ENCODE data around the gene ABCB8.

The ABCB8 gene

DNA sequence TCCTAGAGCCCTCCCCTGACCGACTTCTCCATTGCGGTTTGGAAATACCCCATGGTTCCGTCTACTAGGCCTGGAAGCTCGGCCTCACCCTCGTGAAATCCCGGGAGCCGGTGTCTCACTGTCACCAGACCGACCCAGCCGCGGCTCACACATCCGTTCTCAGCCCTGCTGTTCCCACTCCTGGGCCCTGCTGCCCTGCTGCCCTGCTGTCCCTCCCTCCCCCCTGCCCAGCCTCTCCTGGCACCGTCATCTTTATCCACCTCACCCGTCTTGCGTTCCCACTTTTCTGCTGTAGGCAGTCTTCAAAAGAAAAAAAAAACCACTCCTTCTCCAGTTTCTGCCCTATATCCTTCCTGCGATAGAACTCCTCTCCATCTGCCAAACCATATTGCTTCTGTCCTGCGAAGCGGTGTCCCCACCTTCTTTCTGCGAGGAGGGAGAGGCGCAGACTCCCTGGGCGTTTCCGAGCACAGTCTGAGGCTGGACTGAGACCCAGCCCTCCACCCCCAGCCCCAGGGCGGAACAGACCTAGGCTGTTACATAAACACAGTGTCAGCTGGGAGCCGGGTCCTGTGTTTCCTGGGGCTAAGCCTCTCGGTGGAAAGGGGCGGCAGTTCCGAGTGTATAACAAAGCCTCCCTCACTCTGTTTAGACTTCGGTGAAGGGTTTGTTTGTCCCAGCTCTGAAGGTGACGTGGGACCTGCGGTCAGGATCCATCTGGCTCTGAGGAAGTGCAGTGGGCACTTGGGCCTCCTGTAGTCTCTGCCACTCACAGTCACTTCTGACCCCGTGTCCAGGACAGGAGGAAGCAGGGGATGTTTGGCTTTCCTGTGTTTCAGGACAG, 60.8 kb downstream of the ABCB8 start:
- no peak for DNase-seq

DNA sequence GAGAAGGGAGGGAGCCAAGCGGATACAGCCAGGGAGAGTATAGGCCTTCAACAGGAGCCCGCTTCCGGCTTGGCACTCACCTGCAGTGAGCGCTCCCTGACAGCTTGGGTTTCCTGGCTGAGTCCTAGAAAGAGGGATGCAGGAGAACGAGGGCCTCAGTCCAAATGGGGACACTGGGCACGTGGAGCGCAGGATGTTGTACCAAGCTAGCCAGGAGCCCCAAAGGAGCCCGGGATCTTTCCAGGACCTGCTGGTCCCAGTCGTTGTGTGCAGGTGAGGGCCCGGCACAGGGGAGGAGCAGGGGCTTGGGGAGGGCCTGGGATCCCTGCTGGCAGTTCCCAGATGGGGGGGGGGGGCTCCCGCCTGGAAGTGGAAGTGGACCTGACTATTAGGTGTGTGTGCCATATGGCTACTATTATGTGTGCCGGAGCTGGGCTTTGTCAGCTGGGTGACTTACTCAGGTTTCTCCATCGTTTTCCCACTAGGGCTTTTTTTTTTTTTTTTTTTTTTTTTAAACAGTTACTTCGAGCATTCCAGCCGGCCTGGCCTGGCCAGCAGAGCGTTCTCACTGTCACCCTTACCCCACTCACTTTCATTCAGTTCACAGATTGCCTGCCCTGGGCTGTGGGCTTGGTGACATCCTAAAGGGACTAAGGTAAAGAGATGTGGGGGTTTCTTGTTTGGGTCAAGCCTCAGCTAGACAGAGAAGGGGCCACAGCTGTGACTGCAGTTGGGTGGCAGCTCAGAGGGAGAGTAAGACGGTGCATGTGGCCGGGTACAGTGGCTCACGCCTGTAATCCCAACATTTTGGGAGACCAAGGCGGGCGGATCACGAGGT, 61.9 kb downstream of the ABCB8 start:
- DNase-seq = no peak

DNA sequence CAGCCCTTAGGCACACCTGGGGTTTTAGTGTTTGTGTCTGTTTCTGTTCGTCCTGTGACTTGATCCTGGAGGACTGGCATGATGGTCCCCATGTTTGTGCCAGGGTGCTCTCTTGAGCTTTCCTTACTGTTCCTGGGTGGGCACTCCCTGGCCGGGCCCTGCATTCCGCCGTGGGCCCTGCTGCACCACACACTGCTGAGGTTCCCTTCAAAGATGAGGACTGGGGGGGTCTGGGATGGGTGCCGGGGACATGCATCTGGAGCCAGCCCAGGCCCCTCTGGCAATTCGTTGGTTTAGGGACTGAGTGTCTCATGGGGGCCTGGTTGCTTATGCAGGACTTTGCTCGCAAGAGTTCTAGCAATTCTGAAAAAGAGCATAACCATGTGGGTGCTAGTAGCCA, 62.8 kb downstream of the ABCB8 start:
- DNase-seq = no peak

DNA sequence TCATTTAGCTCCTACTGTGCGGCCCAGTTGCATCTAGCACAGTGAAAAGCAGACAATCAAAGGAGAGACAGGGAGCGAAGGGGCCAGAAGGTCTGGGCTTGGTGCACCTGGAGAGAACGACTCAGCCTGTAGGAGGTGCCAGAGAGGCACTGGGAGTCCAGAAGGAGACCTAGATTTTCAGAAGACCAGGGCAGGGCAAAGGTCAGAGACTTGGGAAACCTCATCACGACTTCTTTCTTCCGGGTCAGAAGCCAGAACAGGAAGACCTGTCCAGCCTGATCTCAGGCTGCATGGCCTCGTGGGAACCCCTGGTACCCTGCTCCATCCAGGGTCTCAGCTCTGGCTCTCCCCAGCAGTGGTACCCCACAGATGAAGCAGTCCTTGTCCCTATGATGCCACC, 63.2 kb downstream of the ABCB8 start:
- DNase-seq = no peak

GRCh38 chr7:151091988-151092387, 63.7 kb downstream of the ABCB8 start:
- DNase-seq = no peak

DNA sequence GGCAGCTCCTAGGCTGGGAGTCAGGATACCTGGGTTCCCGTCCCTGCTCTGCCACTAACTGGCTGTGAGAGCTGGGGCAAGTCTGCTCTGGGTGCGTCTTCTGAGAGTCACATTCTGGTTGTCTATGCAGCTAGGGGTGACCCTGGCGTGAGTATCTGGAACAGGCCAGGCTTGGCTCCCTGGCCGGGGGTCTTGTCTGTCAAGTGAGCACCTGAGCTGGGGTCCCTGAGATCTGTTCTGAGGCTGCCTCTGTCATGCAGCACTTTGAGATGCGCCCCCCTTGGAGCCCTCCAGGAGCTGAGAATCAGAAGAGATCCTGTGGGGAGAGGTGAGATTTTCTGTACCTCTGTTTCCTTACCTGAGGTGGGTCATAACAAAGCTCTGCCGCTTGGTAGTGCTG, 65.5 kb downstream of the ABCB8 start:
- no peak for DNase-seq

GRCh38 chr7:151094675-151095074, 66.4 kb downstream of the ABCB8 start:
- DNase-seq = no peak

- DNase-seq = no peak
Observed at GRCh38 chr7:151095123-151095797, 67.0 kb downstream of the ABCB8 start.

DNA sequence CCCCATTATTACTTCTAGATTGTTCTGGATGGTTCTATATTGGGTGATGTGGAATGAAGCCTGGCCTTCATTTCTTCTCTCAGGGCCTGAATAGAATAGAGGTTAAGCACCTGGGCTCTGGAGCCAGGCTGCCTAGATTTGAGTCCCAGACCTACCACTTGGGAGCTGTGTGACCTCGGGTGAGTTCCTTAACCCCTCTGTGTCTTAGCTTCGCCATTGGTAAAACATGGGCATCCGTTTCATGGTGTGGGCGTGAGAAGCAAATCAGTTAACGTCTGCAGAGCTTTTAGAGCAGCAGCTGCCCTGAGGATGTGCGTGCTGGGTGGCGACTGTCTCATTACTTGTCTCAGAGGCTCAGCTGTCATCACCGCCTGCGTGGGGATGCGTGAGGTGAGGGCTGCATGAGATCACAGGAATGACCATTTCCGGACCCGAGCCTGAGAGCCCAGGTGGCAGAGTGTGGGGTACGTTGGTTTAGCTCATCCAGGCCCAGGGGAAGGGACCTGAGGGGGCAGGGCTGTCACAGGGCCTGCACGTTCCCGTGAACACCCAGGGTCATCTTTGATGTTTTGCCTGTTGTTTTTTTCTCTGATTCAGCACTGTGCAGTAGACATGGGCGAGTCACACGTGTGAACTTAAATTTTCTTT, 67.7 kb downstream of the ABCB8 start:
- no peak for DNase-seq
